GM19240 (cell line): ENCODE measurements around the gene TNFAIP1.
"Not testable (repeated sequence)": the region's sequence is repeated elsewhere in the genome, so short reads cannot be mapped to it uniquely, and the experiment has no call there.

Experiments used
- DNase-seq: peaks from one replicate; pipeline ENCODE4 v3.0.0; 2011; ENCODE audit warnings: low spot score; ENCODE audit not compliant: insufficient read length

TNFAIP1 gene

GRCh38 chr17:28335201-28335958 is at the start of gene TNFAIP1, which contains the start of gene IFT20:
TSS of gene TNFAIP1 (plus strand) at chr17:28335761. CDS start at chr17:28339522, 3,761 bp downstream.
TSS of gene IFT20 (minus strand) at chr17:28335472. CDS start at chr17:28331985, 3,487 bp downstream.
- DNase-seq: peak; percentile 96

- no peak for DNase-seq
These were observed 49.6 kb upstream of the TNFAIP1 start for GRCh38 chr17:28285965-28286364.

GRCh38 chr17:28290703-28291102 is 44.9 kb upstream of the TNFAIP1 start:
- DNase-seq: no peak

GRCh38 chr17:28291780-28292330 is 43.7 kb upstream of the TNFAIP1 start:
- DNase-seq: no peak

GRCh38 chr17:28292878-28293277 is 42.7 kb upstream of the TNFAIP1 start:
- DNase-seq: not testable (repeated sequence)

GRCh38 chr17:28293994-28294393 is 41.6 kb upstream of the TNFAIP1 start:
- DNase-seq: no peak

GRCh38 chr17:28295677-28296578 is 39.6 kb upstream of the TNFAIP1 start:
- no peak for DNase-seq

GRCh38 chr17:28298449-28298848 is 37.1 kb upstream of the TNFAIP1 start:
- DNase-seq: no peak

GRCh38 chr17:28306954-28307401 is 28.6 kb upstream of the TNFAIP1 start:
- no peak for DNase-seq

GRCh38 chr17:28313841-28314240 is 21.7 kb upstream of the TNFAIP1 start:
- no peak for DNase-seq

- DNase-seq: no peak
These were observed 19.5 kb upstream of the TNFAIP1 start for GRCh38 chr17:28315846-28316705.

- DNase-seq: no peak
These were observed 18.2 kb upstream of the TNFAIP1 start for GRCh38 chr17:28317099-28317965.

GRCh38 chr17:28317966-28318758 is 17.4 kb upstream of the TNFAIP1 start:
- DNase-seq: no peak

- peak; percentile 85 for DNase-seq
These were observed 16.6 kb upstream of the TNFAIP1 start, which contains the start of gene TMEM97 for GRCh38 chr17:28318759-28319597. TSS of gene TMEM97 (plus strand) at chr17:28319200. CDS start at chr17:28319240, 40 bp downstream.

- no peak for DNase-seq
These were observed 16.0 kb upstream of the TNFAIP1 start for GRCh38 chr17:28319598-28319935.

GRCh38 chr17:28320215-28321061 is 15.1 kb upstream of the TNFAIP1 start:
- no peak for DNase-seq

- DNase-seq: no peak
These were observed 11.3 kb upstream of the TNFAIP1 start for GRCh38 chr17:28324267-28324745.
